NCI-H446 treated with DMSO at 0.1 percent for 48 hours (cell line): Measurements from ENCODE around the gene PRM3.

Experiments used
- DNase-seq: peaks from one replicate; lab custom pipeline; 2025; lab: John Stamatoyannopoulos, UW

The PRM3 gene

GRCh38 chr16:11242658-11243057 lies 30.8 kb downstream of the PRM3 start:
- no peak for DNase-seq

GRCh38 chr16:11241480-11242204 lies 31.8 kb downstream of the PRM3 start:
- no peak for DNase-seq

GRCh38 chr16:11240636-11241473 lies 32.6 kb downstream of the PRM3 start:
- no peak for DNase-seq

- no peak for DNase-seq
Observed at GRCh38 chr16:11239644-11240632, 33.5 kb downstream of the PRM3 start.

- no peak for DNase-seq
Observed at GRCh38 chr16:11238272-11239202, 34.9 kb downstream of the PRM3 start.

- DNase-seq: peak; percentile 24
Observed at GRCh38 chr16:11236461-11237254, 36.8 kb downstream of the PRM3 start.

- DNase-seq: no peak
Observed at GRCh38 chr16:11235703-11235991, 37.8 kb downstream of the PRM3 start.

GRCh38 chr16:11234884-11235702 lies 38.3 kb downstream of the PRM3 start:
- no peak for DNase-seq

GRCh38 chr16:11233727-11234376 lies 39.6 kb downstream of the PRM3 start:
- DNase-seq: no peak

- DNase-seq: peak; percentile 6
Observed at GRCh38 chr16:11232852-11233726, 40.3 kb downstream of the PRM3 start.

- no peak for DNase-seq
Observed at GRCh38 chr16:11232302-11232851, 41.1 kb downstream of the PRM3 start.

- no peak for DNase-seq
Observed at GRCh38 chr16:11231367-11231970, 42.0 kb downstream of the PRM3 start.

- DNase-seq: no peak
Observed at GRCh38 chr16:11229906-11230305, 43.5 kb downstream of the PRM3 start.

GRCh38 chr16:11229432-11229831 lies 44.0 kb downstream of the PRM3 start:
- no peak for DNase-seq

- no peak for DNase-seq
Observed at GRCh38 chr16:11225677-11226549, 47.5 kb downstream of the PRM3 start.
